ENCODE data around the gene CCR5. TPM values are rescaled to one million over a fixed set of nuclear protein-coding genes. Genes with fewer than 3 reads are reported as not detected.
A peak's percentile ranks its signal among the peaks of the same experiment; 100 is the strongest.

Gene CCR5
- total RNA-seq, 1 experiment from 2014 or later: not detected

DNA sequence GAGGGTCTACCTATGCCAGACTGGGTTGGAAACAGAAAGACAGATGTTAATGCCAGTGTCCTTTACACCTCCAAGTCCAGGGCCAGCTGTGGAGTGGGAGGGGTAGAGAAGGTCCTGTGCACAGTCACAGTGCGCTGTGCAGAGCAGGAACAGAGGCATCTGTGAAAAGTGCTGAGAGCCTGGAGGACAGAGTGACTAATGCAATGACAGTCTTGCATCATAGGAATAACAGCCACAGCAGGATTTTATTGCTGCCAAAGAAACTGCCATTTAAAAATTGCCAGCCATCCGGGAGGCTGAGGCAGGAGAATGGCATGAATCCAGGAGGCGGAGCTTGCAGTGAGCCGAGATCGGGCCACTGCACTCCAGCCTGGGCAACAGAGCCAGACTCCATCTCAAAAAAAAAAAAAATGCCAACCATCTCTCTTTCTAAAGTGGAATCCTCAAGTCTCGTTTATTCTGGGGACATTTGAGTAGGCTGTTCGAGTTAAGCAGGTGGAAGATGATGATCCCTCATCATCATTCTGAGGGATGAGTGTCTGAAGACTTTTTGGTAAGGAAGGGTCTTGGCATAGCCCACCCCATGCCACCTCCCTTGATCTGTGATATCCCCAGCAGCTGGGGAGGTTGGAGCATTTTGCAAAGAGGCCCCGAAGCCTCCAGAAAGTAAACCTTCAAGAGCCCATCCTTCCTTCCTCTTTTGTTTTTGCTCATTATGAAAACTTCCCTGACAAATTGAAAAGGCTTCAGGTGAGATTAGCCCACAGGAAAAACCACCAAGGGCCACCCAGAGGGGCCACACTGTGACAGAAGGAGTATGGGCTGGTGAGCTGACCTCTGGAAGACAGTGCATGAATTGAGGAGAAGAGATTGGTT is 9.1 kb upstream of the CCR5 start:
- ChIA-PET CTCF (no interaction called here), POLR2A (ENCODE audit: unreplicated experiment) (no interaction called here)
- no peaks in the 10 kb centered on the region for H4K20me1 ChIP-seq (ENCODE audit: low read length)
- peaks cover 14% of the 10 kb centered on the region for H3K4me1 ChIP-seq (ENCODE audit: insufficient read depth, low read length)
- no peak overlapping the region for H3K4me3 ChIP-seq (ENCODE audit: low read length)
- no peak overlapping the region for H3K4me2 ChIP-seq (ENCODE audit: low read length)
- no peak overlapping the region for H2AFZ ChIP-seq (ENCODE audit: low read length)
- peak; percentile 83 for DNase-seq
- intact Hi-C loops (cut with micrococcal nuclease): no loop called here
- no peaks in the 10 kb centered on the region for H3K27me3 ChIP-seq (ENCODE audit: low read length)
- peak; percentile 98 for ATAC-seq
- TF ChIP-seq, protein P1, sequence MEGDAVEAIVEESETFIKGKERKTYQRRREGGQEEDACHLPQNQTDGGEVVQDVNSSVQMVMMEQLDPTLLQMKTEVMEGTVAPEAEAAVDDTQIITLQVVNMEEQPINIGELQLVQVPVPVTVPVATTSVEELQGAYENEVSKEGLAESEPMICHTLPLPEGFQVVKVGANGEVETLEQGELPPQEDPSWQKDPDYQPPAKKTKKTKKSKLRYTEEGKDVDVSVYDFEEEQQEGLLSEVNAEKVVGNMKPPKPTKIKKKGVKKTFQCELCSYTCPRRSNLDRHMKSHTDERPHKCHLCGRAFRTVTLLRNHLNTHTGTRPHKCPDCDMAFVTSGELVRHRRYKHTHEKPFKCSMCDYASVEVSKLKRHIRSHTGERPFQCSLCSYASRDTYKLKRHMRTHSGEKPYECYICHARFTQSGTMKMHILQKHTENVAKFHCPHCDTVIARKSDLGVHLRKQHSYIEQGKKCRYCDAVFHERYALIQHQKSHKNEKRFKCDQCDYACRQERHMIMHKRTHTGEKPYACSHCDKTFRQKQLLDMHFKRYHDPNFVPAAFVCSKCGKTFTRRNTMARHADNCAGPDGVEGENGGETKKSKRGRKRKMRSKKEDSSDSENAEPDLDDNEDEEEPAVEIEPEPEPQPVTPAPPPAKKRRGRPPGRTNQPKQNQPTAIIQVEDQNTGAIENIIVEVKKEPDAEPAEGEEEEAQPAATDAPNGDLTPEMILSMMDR (conservative IDR thresholded peaks at IDR 0.05; ENCODE audit: low read depth, low read length): no peak
- TF ChIP-seq EZH2phosphoT487 (IDR thresholded peaks at IDR 0.05; ENCODE audit: borderline replicate concordance, low read length): no peak
- no peak for TF ChIP-seq EZH2 (IDR thresholded peaks at IDR 0.05; ENCODE audit: low read length, unreplicated experiment)
- H3F3A ChIP-seq (ENCODE audit: low read length, unreplicated experiment): no peaks in the 10 kb centered on the region
- no peaks in the 10 kb centered on the region for H3K9me3 ChIP-seq (ENCODE audit: low read length)
- no peaks in the 10 kb centered on the region for H3K9me2 ChIP-seq (replicated peaks; ENCODE audit: low read length)
- BruUV-seq (replicated peaks): no TSS peak
- no peak overlapping the region for H3K27ac ChIP-seq (ENCODE audit: low read length)
- no peak overlapping the region for H3K9ac ChIP-seq (ENCODE audit: low read length)
- no peaks in the 10 kb centered on the region for H3K79me2 ChIP-seq (ENCODE audit: low read length)
- H3K36me3 ChIP-seq (ENCODE audit: low read depth, low read length): no peaks in the 10 kb centered on the region

DNA sequence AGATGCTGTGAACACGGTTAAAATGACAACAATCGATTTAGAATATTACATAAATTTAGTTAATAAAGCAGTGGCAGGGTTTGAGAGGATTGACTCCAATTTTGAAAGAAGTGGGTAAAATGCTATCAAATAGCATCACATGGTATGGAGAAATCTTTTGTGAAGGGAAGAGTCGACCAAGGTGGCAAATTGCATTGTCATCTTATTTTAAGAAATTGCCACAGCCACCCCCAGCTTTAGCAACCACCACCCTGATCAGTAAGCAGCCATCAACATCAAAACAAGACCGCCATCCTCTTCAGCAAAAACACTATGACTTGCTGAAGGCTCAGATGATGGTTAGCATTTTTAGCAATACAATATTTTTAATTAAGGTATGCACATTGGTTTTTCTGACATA is 5.7 kb upstream of the CCR5 start:
- ChIA-PET POLR2A (ENCODE audit: unreplicated experiment) (no interaction called here), CTCF (no interaction called here)
- no peaks in the 10 kb centered on the region for H3F3A ChIP-seq (ENCODE audit: low read length, unreplicated experiment)
- intact Hi-C loops (cut with micrococcal nuclease): loop anchor here (5.0 kb wide), 1 partner anchor 138 kb away; no protein-coding TSS in a partner anchor
- H3K9me3 ChIP-seq (ENCODE audit: low read length): no peaks in the 10 kb centered on the region
- no peak overlapping the region for H3K9ac ChIP-seq (ENCODE audit: low read length)
- H3K4me2 ChIP-seq (ENCODE audit: low read length): no peak overlapping the region
- H2AFZ ChIP-seq (ENCODE audit: low read length): no peak overlapping the region
- H4K20me1 ChIP-seq (ENCODE audit: low read length): no peaks in the 10 kb centered on the region
- TF ChIP-seq EZH2 (IDR thresholded peaks at IDR 0.05; ENCODE audit: low read length, unreplicated experiment) (no peak), EZH2phosphoT487 (IDR thresholded peaks at IDR 0.05; ENCODE audit: borderline replicate concordance, low read length) (no peak)
- TF ChIP-seq, protein P1 (conservative IDR thresholded peaks at IDR 0.05; ENCODE audit: low read depth, low read length): no peak
- H3K27ac ChIP-seq (ENCODE audit: low read length): no peak overlapping the region
- H3K4me1 ChIP-seq (ENCODE audit: insufficient read depth, low read length): peaks cover 19% of the 10 kb centered on the region
- no peak for DNase-seq
- ATAC-seq: no peak
- BruUV-seq (replicated peaks): no TSS peak
- no peaks in the 10 kb centered on the region for H3K36me3 ChIP-seq (ENCODE audit: low read depth, low read length)
- no peaks in the 10 kb centered on the region for H3K27me3 ChIP-seq (ENCODE audit: low read length)
- no peaks in the 10 kb centered on the region for H3K79me2 ChIP-seq (ENCODE audit: low read length)
- H3K4me3 ChIP-seq (ENCODE audit: low read length): no peak overlapping the region
- no peaks in the 10 kb centered on the region for H3K9me2 ChIP-seq (replicated peaks; ENCODE audit: low read length)
